ENCODE measurements around the gene CTSH.

GRCh38 chr15:78880813-78881212 lies 64.0 kb downstream of the CTSH start:
- TF ChIP-seq, protein P1, sequence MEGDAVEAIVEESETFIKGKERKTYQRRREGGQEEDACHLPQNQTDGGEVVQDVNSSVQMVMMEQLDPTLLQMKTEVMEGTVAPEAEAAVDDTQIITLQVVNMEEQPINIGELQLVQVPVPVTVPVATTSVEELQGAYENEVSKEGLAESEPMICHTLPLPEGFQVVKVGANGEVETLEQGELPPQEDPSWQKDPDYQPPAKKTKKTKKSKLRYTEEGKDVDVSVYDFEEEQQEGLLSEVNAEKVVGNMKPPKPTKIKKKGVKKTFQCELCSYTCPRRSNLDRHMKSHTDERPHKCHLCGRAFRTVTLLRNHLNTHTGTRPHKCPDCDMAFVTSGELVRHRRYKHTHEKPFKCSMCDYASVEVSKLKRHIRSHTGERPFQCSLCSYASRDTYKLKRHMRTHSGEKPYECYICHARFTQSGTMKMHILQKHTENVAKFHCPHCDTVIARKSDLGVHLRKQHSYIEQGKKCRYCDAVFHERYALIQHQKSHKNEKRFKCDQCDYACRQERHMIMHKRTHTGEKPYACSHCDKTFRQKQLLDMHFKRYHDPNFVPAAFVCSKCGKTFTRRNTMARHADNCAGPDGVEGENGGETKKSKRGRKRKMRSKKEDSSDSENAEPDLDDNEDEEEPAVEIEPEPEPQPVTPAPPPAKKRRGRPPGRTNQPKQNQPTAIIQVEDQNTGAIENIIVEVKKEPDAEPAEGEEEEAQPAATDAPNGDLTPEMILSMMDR (IDR thresholded peaks at IDR 0.05), result no peak
- TF ChIP-seq POLR2A (IDR thresholded peaks at IDR 0.05), result no peak

All from transverse colon (tissue), 3 donors.